Measurements from ENCODE around the gene PDCD1.

- TF ChIP-seq EZH2 (IDR thresholded peaks at IDR 0.05; ENCODE audit: insufficient read depth, poor library complexity, severe bottlenecking) (no peak), EZH2phosphoT487 (IDR thresholded peaks at IDR 0.05; ENCODE audit: insufficient read depth, low read depth) (no peak)
These were observed 48.1 kb downstream of the PDCD1 start for GRCh38 chr2:241810307-241811200.
